ENCODE results near the gene SCLT1. TPM values are rescaled to one million over a fixed set of nuclear protein-coding genes. Genes with fewer than 3 reads are reported as not detected.

The SCLT1 gene
- total and polyA plus RNA-seq, 12 donors = 0.97 to 16.6 (median 7.9) TPM

DNA sequence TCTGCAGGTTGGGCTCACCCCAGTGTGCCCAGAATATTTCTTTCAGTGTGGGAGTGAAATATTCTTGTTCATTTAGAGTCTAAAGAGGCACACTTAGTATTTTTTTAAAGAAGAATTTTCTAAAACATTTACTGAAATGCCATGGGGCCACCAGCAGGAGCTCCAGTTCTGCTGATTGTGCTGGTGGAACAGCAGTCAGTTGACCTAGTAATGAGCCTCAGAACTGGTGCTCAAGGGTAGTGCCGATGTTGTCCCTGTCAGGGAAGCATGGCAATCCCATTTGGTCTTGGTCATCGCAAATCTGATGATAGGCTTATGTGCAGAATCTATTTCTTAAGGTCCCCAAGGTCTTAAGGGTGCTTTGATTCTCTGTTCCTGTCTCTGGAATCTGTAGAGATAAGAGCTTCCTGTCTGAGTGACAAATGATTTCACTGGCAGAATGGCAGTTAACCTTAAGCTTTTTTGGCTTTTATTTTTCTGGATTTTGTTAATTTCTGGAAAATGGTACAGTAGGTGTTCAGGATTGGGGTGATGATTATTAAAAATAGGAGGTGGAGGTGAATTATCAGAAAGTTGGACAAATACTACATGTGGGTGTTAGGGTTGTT is 252.5 kb downstream of the SCLT1 start:
- WGBS, 4 donors = 5 to 44% (median 18%) methylated on average over 2 of the region's 2 CpGs
- no peaks in the 10 kb centered on the region for H3K9me3 ChIP-seq (replicated peaks in 1 of 3)
- H3K36me3 ChIP-seq (replicated peaks in 1 of 2) = peaks cover 0 to 14% of the 10 kb centered on the region in 2 donors
- no peak overlapping the region for H3K4me3 ChIP-seq
- TF ChIP-seq, protein P1, sequence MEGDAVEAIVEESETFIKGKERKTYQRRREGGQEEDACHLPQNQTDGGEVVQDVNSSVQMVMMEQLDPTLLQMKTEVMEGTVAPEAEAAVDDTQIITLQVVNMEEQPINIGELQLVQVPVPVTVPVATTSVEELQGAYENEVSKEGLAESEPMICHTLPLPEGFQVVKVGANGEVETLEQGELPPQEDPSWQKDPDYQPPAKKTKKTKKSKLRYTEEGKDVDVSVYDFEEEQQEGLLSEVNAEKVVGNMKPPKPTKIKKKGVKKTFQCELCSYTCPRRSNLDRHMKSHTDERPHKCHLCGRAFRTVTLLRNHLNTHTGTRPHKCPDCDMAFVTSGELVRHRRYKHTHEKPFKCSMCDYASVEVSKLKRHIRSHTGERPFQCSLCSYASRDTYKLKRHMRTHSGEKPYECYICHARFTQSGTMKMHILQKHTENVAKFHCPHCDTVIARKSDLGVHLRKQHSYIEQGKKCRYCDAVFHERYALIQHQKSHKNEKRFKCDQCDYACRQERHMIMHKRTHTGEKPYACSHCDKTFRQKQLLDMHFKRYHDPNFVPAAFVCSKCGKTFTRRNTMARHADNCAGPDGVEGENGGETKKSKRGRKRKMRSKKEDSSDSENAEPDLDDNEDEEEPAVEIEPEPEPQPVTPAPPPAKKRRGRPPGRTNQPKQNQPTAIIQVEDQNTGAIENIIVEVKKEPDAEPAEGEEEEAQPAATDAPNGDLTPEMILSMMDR (IDR thresholded peaks at IDR 0.05) = peak in 4 of 6 experiments; percentile 6 to 30 (median 13)
- TF ChIP-seq POLR2A (IDR thresholded peaks at IDR 0.05) = no peak
- intact Hi-C loops (cut with DNase I) = no loop called here
- H3K27ac ChIP-seq = peak overlapping the region in 3 of 5 donors; percentile 22 to 48 (median 25)
- H3K4me1 ChIP-seq (replicated peaks in 1 of 2) = peaks cover 54 to 80% of the 10 kb centered on the region in 2 donors
- peak in 1 of 7 donors; percentile 33 for DNase-seq
- H3K27me3 ChIP-seq = no peaks in the 10 kb centered on the region

DNA sequence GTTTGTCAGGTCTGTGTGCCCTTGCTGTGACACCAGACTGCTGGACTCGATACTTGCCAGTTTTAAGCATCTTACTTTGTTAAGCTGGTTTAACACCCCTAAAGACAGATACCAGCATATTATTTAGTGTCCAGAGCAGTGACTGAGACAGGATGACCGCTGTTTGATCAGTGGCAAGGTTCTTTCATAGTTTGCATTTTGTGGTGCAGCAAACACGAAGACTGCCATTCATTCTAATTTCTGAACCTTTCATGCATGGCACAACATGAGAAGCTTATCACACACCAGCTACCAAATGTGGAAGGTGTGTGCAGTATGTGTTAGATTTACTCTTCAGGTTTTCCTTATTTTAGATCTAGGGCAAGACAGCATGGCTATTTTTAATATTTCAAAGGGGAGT is 255.7 kb downstream of the SCLT1 start:
- Histone ChIP-seq H3K27ac (peak overlapping the region in 2 of 5 donors; percentile 27 to 35), H3K4me1 (replicated peaks in 1 of 2) (peaks cover 43 to 65% of the 10 kb centered on the region in 2 donors), H3K36me3 (replicated peaks in 1 of 2) (peaks cover 0 to 17% of the 10 kb centered on the region in 2 donors), H3K4me3 (no peak overlapping the region), H3K9me3 (replicated peaks in 1 of 3) (no peaks in the 10 kb centered on the region), H3K27me3 (no peaks in the 10 kb centered on the region)
- no peak for DNase-seq
- TF ChIP-seq POLR2A (IDR thresholded peaks at IDR 0.05) = no peak
- TF ChIP-seq, protein P1 (IDR thresholded peaks at IDR 0.05) = no peak
- intact Hi-C loops (cut with DNase I) = no loop called here
- whole genome bisulfite sequencing, 4 donors = 81 to 88% (median 84%) methylated on average over 3 of the region's 3 CpGs

DNA sequence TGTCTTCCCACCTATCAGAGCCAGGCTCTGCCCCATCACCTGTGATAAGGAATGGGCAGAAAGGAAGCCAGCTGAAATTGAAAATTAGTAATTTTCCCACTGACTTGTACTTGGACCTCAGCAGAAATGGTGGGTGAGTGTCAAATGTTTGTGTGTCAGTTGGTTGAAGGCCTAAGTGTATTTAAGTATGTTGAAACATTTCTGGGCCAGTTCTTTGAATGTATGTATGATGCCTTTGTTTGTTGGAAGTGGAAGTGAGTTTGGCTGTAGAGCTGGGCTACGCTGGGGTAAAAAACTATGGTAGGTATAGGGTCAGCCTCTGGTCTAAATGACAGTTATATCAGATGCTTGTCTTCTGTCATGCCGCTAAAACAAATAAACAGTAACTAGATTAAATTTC is 256.1 kb downstream of the SCLT1 start:
- intact Hi-C loops (cut with DNase I) = no loop called here
- TF ChIP-seq POLR2A (IDR thresholded peaks at IDR 0.05) = no peak
- TF ChIP-seq, protein P1 (IDR thresholded peaks at IDR 0.05) = no peak
- peaks cover 43 to 65% of the 10 kb centered on the region in 2 donors for H3K4me1 ChIP-seq (replicated peaks in 1 of 2)

DNA sequence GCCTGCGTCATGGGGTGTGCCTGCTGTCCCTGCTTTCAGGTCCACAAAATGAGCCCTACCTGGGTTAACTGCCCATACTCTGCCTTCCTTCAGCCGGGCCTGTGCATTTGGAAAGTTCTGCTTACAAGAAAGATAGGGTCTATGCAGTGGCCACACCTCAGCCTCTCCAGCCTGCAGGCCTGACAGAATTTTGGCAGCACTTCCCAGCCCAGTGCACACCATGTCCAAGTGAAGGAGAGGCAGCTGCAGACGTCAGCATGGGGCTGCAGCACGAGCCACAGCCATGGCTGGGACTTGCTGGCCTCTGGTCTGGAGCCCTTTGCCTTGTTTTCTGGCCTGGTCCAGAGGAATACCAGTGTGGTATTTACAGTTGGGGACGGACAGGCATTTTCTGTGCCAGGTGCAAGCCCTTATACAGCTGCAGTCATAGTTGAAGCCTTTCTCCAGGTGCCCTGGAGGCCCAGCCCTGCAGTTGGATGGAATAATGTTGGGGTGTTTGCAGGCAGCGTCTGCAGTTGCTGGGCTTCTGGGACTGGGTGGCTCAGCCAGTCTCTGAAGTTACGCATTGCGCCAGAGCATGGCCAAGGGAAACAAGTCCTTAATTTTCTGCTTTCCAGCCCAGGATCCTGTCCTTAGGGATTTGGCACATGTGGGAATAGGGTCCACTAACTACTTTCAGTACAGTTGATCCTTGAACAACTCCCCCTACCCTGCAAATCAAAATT is 257.7 kb downstream of the SCLT1 start:
- 48 to 73% (median 56%) methylated on average over 5 to 8 of the region's 8 CpGs for WGBS, 4 donors

More for the DNA sequence above, 256.1 kb downstream of the SCLT1 start:
- Histone ChIP-seq H3K4me3 (no peak overlapping the region), H3K27ac (peak overlapping the region in 2 of 5 donors; percentile 35 to 39), H3K9me3 (replicated peaks in 1 of 3) (no peaks in the 10 kb centered on the region), H3K27me3 (no peaks in the 10 kb centered on the region), H3K36me3 (replicated peaks in 1 of 2) (peaks cover 0 to 17% of the 10 kb centered on the region in 2 donors)
- WGBS, 4 donors = 91 to 100% (median 94%) methylated on average over 1 to 2 of the region's 2 CpGs
- DNase-seq = no peak

More for the DNA sequence above, 257.7 kb downstream of the SCLT1 start:
- Histone ChIP-seq H3K27ac (peak overlapping the region; percentile 2 to 80 (median 66)), H3K9me3 (replicated peaks in 1 of 3) (no peaks in the 10 kb centered on the region), H3K4me1 (replicated peaks in 1 of 2) (peaks cover 47 to 68% of the 10 kb centered on the region in 2 donors), H3K4me3 (no peak overlapping the region), H3K36me3 (replicated peaks in 1 of 2) (peaks cover 0 to 17% of the 10 kb centered on the region in 2 donors), H3K27me3 (no peaks in the 10 kb centered on the region)
- no peak for TF ChIP-seq POLR2A (IDR thresholded peaks at IDR 0.05)
- TF ChIP-seq, protein P1 (IDR thresholded peaks at IDR 0.05) = no peak
- intact Hi-C loops (cut with DNase I) = no loop called here
- DNase-seq = peak; percentile 69 to 93 (median 84)
